Motor neuron (in vitro differentiated cells): ENCODE data around the gene SEMA7A. TPM values are rescaled to one million over a fixed set of nuclear protein-coding genes. Genes with fewer than 3 reads are reported as not detected.
"Not testable (repeated sequence)": the region's sequence is repeated elsewhere in the genome, so short reads cannot be mapped to it uniquely, and the experiment has no call there.

Experiments used
- ATAC-seq, 8 experiments: fragments of 200-7000 bp; cut with Tn5 transposase; replicated peaks in 6 of 8; 2 replicates each; pipeline ENCODE4 v1.8.0; 2021; ENCODE audit warnings: mild to moderate bottlenecking in 8 of 8, moderate library complexity in 8 of 8
- H3K27ac ChIP-seq, 2 donors: fragments of 250-450 bp; sonication (Bioruptor Pico); 2 replicates each; pipeline ENCODE4 v1.9.0; 2021; ENCODE audit warnings: antibody characterized with exemption in 2 of 2, mild to moderate bottlenecking in 2 of 2, moderate library complexity in 1 of 2
- H3K4me1 ChIP-seq, 2 donors: fragments of 250-450 bp; sonication (Bioruptor Pico); replicated peaks in 1 of 2; 2 replicates each; pipeline ENCODE4 v1.6.1; 2021; ENCODE audit warnings: antibody characterized with exemption in 2 of 2, mild to moderate bottlenecking in 2 of 2, moderate library complexity in 1 of 2
- H3K4me3 ChIP-seq, 5 donors: fragments of 250-450 bp; sonication (Bioruptor Pico); 2 replicates each; pipeline ENCODE4 v1.9.0; 2021; ENCODE audit warnings: antibody characterized with exemption in 5 of 5, mild to moderate bottlenecking in 5 of 5, moderate library complexity in 4 of 5
- WGBS, 10 experiments: fragments of 450-650 bp; shearing (Covaris generic); methylation state at CpG; one replicate each; pipeline ENCODE4 v1.0.0; 2022; 5-methylcytosine and 5-hydroxymethylcytosine counted together
- in situ Hi-C, 9 experiments: fragments of 400-800 bp; cut with MboI; loops; one replicate each; pipeline ENCODE4 v1.15.0; 2021; ENCODE audit warnings: low sequenced_read_pairs in 9 of 9, low pct_unique_long_range_greater_than_20kb in 2 of 9; ENCODE audit not compliant: unreplicated experiment in 9 of 9
- total RNA-seq, 8 experiments: library from RNA; unstranded; fragments of 300-600 nt; gene quantifications; 2 replicates each; pipeline versions ENCODE4 v1.2.3 to v1.2.4, GENCODE V29; 2022

The SEMA7A gene
- total RNA-seq, 8 experiments from 2014 or later, result 0.45 to 16.5 (median 9.6) TPM

- H3K27ac ChIP-seq, in situ Hi-C loops, ATAC-seq, H3K4me1 ChIP-seq, H3K4me3 ChIP-seq: not testable (repeated sequence)
- 48 to 100% (median 65%) methylated on average over 1 to 5 of the region's 6 CpGs; no CpG with 5 or more reads in 2 of the 10 experiments for WGBS, 10 experiments
These were observed 74.4 kb downstream of the SEMA7A start for GRCh38 chr15:74359376-74359775.

Other genes starting within 250 kb of the SEMA7A start
- gene STRA6, start 231.2 kb downstream of the SEMA7A start, total RNA-seq, result 10 to 100 TPM in 6 of 8 experiments, 1 to 10 TPM in 2; 1.7 to 53.9 (median 14.3) TPM
- 10 to 100 TPM in 2 of 8 experiments, 1 to 10 TPM in 4, under 1 TPM in 2; 0.66 to 18.3 (median 6.2) TPM for gene CCDC33, start 197.6 kb downstream of the SEMA7A start, total RNA-seq
- gene CYP11A1, start 66.3 kb downstream of the SEMA7A start, total RNA-seq, result 1 to 10 TPM in 4 of 8 experiments, under 1 TPM in 1, not detected in 3; 0.46 to 3.1 (median 2.3) TPM
- 10 to 100 TPM; 34.5 to 48.1 (median 43.2) TPM for gene UBL7, start 27.2 kb upstream of the SEMA7A start, total RNA-seq
- gene ARID3B, start 107.3 kb upstream of the SEMA7A start, total RNA-seq, result 10 to 100 TPM in 3 of 8 experiments, 1 to 10 TPM in 5; 1.1 to 22.6 (median 7.2) TPM
- 100 to 1,000 TPM in 1 of 8 experiments, 10 to 100 TPM in 7; 61.4 to 116 (median 77.9) TPM for gene CLK3, start 181.9 kb upstream of the SEMA7A start, total RNA-seq